HepG2 (cell line): Measurements from ENCODE around the gene TMEM167A. TPM values are rescaled to one million over a fixed set of nuclear protein-coding genes. Genes with fewer than 3 reads are reported as not detected.

Source experiments
- AGO2 ChIP-seq: fragments of 200-400 bp; formaldehyde crosslinking; optimal IDR thresholded peaks from 2 replicates; pipeline ENCODE3; 2017; ENCODE audit warnings: mild to moderate bottlenecking, low read depth, low read length, moderate library complexity
- AKAP8 ChIP-seq: sonication (generic); formaldehyde crosslinking; IDR thresholded peaks from 2 replicates; pipeline ENCODE4 v1.5.1; 2020; ENCODE audit warnings: mild to moderate bottlenecking, missing genetic modification reagents
- CENPX ChIP-seq: sonication (generic); formaldehyde crosslinking; IDR thresholded peaks from 2 replicates; pipeline ENCODE4 v1.9.0; 2021; ENCODE audit warnings: mild to moderate bottlenecking, missing genetic modification reagents, moderate library complexity
- CREB3 ChIP-seq: sonication (generic); formaldehyde crosslinking; IDR thresholded peaks from 2 replicates; pipeline ENCODE4 v1.5.0; 2020; ENCODE audit warnings: missing genetic modification reagents
- EED ChIP-seq: sonication (generic); formaldehyde crosslinking; IDR thresholded peaks from 2 replicates; pipeline ENCODE4 v1.5.0; 2020; ENCODE audit warnings: mild to moderate bottlenecking, missing genetic modification reagents
- HDAC2 ChIP-seq: sonication (generic); formaldehyde crosslinking; IDR thresholded peaks from 2 replicates; pipeline ENCODE4 v1.4.0; 2020; ENCODE audit warnings: missing genetic modification reagents
- NFE2L2 ChIP-seq: fragments of 150-350 bp; IDR thresholded peaks from 2 replicates; pipeline ENCODE4 v1.6.1; 2014; ENCODE audit warnings: low read length
- NR2C2 ChIP-seq: sonication (generic); formaldehyde crosslinking; IDR thresholded peaks from 2 replicates; pipeline ENCODE4 v1.4.0; 2020; ENCODE audit warnings: missing genetic modification reagents, mild to moderate bottlenecking, moderate library complexity, borderline replicate concordance
- RFXANK ChIP-seq: IDR thresholded peaks from 2 replicates; pipeline ENCODE4 v1.6.1; 2016
- SRSF4 ChIP-seq: fragments of 200-400 bp; formaldehyde crosslinking; IDR thresholded peaks from one replicate; pipeline ENCODE4 v1.6.1; 2018; ENCODE audit warnings: mild to moderate bottlenecking, low read depth, low read length, moderate library complexity; ENCODE audit not compliant: poor library complexity, severe bottlenecking
- ZFYVE20 ChIP-seq: sonication (generic); formaldehyde crosslinking; IDR thresholded peaks from 2 replicates; pipeline ENCODE4 v1.8.0; 2023; ENCODE audit warnings: low read depth, mild to moderate bottlenecking, moderate library complexity, missing genetic modification reagents, borderline replicate concordance
- ZNF761 ChIP-seq: sonication (generic); formaldehyde crosslinking; conservative IDR thresholded peaks from 2 replicates; pipeline ENCODE4 v1.4.0; 2020; ENCODE audit warnings: mild to moderate bottlenecking, missing genetic modification reagents
- ZNF816 ChIP-seq: sonication (generic); formaldehyde crosslinking; IDR thresholded peaks from 2 replicates; pipeline ENCODE4 v1.8.0; 2022; ENCODE audit warnings: missing genetic modification reagents, mild to moderate bottlenecking, borderline replicate concordance
- ZSCAN12 ChIP-seq: sonication (generic); formaldehyde crosslinking; IDR thresholded peaks from 2 replicates; pipeline ENCODE4 v1.9.0; 2021; ENCODE audit warnings: mild to moderate bottlenecking, missing genetic modification reagents
- polyA plus RNA-seq, 8 experiments: library from polyadenylated mRNA; depleted of rRNA in 3 of 8; stranded (reverse) in 7 of 8; unstranded in 1 of 8; fragments of >200 nt; fragmentation: Illumina TruSeq in 4 of 8; extraction: Trizol in 4 of 8; gene quantifications; 2 replicates each; pipeline versions ENCODE4 v1.2.1 to v1.2.3, GENCODE V29; 2011 to 2016; ENCODE audit warnings: low read depth in 4 of 8, missing spikeins in 1 of 8, mixed read lengths in 1 of 8; ENCODE audit not compliant: insufficient read depth in 1 of 8
- total RNA-seq, 5 experiments: library from RNA; depleted of rRNA; stranded (reverse); fragments of >200 nt; fragmentation: Illumina TruSeq; extraction: Trizol; gene quantifications; 2 replicates each; pipeline ENCODE4 v1.2.3, GENCODE V29; 2016; ENCODE audit warnings: low read depth in 1 of 5
- TF ChIP-seq, protein P1 (sequence below): sonication (generic); formaldehyde crosslinking; IDR thresholded peaks from 2 replicates; pipeline ENCODE4 v1.8.0; 2022; ENCODE audit warnings: mild to moderate bottlenecking, missing genetic modification reagents, borderline replicate concordance
- TF ChIP-seq, protein P2 (sequence below): sonication (generic); formaldehyde crosslinking; IDR thresholded peaks from 2 replicates; pipeline ENCODE4 v1.5.0; 2020; ENCODE audit warnings: missing genetic modification reagents
- TF ChIP-seq, protein P3 (sequence below): sonication (generic); formaldehyde crosslinking; IDR thresholded peaks from 2 replicates; pipeline ENCODE4 v1.5.1; 2020; ENCODE audit warnings: mild to moderate bottlenecking, missing genetic modification reagents, borderline replicate concordance
- TF ChIP-seq, protein P4 (sequence below): IDR thresholded peaks from 2 replicates; pipeline ENCODE4 v1.6.1; 2016; ENCODE audit warnings: low read depth, missing genetic modification reagents, missing compliant biosample characterization

Gene TMEM167A
- total and polyA plus RNA-seq, 2 of the 13 experiments (the other 11 are each of a cell fraction or from before 2014, with no cell fraction given): 47.0 to 78.7 TPM

GRCh38 chr5:83077662-83078261 lies 568 bp upstream of the TMEM167A start (continued):
- no peak for TF ChIP-seq NFE2L2
- no peak for TF ChIP-seq CENPX (CRISPR knock-in tag)
- no peak for TF ChIP-seq AKAP8 (CRISPR knock-in tag)
- TF ChIP-seq ZSCAN12 (CRISPR knock-in tag): no peak
- no peak for TF ChIP-seq RFXANK (CRISPR knock-in tag)
- no peak for TF ChIP-seq CREB3 (CRISPR knock-in tag)
- TF ChIP-seq ZFYVE20 (CRISPR knock-in tag): no peak
- TF ChIP-seq NR2C2: no peak
- TF ChIP-seq, protein P1, sequence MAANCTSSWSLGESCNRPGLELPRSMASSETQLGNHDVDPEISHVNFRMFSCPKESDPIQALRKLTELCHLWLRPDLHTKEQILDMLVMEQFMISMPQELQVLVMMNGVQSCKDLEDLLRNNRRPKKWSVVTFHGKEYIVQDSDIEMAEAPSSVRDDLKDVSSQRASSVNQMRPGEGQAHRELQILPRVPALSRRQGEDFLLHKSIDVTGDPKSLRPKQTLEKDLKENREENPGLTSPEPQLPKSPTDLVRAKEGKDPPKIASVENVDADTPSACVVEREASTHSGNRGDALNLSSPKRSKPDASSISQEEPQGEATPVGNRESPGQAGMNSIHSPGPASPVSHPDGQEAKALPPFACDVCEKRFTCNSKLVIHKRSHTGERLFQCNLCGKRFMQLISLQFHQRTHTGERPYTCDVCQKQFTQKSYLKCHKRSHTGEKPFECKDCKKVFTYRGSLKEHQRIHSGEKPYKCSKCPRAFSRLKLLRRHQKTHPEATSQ: no peak
- TF ChIP-seq, protein P2, sequence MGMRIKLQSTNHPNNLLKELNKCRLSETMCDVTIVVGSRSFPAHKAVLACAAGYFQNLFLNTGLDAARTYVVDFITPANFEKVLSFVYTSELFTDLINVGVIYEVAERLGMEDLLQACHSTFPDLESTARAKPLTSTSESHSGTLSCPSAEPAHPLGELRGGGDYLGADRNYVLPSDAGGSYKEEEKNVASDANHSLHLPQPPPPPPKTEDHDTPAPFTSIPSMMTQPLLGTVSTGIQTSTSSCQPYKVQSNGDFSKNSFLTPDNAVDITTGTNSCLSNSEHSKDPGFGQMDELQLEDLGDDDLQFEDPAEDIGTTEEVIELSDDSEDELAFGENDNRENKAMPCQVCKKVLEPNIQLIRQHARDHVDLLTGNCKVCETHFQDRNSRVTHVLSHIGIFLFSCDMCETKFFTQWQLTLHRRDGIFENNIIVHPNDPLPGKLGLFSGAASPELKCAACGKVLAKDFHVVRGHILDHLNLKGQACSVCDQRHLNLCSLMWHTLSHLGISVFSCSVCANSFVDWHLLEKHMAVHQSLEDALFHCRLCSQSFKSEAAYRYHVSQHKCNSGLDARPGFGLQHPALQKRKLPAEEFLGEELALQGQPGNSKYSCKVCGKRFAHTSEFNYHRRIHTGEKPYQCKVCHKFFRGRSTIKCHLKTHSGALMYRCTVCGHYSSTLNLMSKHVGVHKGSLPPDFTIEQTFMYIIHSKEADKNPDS: no peak
- TF ChIP-seq SRSF4: no peak
- TF ChIP-seq, protein P3, sequence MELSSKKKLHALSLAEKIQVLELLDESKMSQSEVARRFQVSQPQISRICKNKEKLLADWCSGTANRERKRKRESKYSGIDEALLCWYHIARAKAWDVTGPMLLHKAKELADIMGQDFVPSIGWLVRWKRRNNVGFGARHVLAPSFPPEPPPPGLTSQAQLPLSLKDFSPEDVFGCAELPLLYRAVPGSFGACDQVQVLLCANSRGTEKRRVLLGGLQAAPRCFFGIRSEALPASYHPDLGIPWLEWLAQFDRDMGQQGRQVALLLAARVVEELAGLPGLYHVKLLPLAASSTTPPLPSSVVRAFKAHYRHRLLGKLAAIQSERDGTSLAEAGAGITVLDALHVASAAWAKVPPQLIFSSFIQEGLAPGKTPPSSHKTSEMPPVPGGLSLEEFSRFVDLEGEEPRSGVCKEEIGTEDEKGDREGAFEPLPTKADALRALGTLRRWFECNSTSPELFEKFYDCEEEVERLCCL (CRISPR knock-in tag): no peak
- no peak for TF ChIP-seq ZNF761 (CRISPR knock-in tag)
- TF ChIP-seq, protein P4, sequence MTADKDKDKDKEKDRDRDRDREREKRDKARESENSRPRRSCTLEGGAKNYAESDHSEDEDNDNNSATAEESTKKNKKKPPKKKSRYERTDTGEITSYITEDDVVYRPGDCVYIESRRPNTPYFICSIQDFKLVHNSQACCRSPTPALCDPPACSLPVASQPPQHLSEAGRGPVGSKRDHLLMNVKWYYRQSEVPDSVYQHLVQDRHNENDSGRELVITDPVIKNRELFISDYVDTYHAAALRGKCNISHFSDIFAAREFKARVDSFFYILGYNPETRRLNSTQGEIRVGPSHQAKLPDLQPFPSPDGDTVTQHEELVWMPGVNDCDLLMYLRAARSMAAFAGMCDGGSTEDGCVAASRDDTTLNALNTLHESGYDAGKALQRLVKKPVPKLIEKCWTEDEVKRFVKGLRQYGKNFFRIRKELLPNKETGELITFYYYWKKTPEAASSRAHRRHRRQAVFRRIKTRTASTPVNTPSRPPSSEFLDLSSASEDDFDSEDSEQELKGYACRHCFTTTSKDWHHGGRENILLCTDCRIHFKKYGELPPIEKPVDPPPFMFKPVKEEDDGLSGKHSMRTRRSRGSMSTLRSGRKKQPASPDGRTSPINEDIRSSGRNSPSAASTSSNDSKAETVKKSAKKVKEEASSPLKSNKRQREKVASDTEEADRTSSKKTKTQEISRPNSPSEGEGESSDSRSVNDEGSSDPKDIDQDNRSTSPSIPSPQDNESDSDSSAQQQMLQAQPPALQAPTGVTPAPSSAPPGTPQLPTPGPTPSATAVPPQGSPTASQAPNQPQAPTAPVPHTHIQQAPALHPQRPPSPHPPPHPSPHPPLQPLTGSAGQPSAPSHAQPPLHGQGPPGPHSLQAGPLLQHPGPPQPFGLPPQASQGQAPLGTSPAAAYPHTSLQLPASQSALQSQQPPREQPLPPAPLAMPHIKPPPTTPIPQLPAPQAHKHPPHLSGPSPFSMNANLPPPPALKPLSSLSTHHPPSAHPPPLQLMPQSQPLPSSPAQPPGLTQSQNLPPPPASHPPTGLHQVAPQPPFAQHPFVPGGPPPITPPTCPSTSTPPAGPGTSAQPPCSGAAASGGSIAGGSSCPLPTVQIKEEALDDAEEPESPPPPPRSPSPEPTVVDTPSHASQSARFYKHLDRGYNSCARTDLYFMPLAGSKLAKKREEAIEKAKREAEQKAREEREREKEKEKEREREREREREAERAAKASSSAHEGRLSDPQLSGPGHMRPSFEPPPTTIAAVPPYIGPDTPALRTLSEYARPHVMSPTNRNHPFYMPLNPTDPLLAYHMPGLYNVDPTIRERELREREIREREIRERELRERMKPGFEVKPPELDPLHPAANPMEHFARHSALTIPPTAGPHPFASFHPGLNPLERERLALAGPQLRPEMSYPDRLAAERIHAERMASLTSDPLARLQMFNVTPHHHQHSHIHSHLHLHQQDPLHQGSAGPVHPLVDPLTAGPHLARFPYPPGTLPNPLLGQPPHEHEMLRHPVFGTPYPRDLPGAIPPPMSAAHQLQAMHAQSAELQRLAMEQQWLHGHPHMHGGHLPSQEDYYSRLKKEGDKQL (CRISPR knock-in tag): no peak
- no peak for TF ChIP-seq EED (CRISPR knock-in tag)
- TF ChIP-seq AGO2: no peak
- TF ChIP-seq HDAC2 (CRISPR knock-in tag): no peak
- 0 out of 2 replicates have a peak, but pooled peaks have one; percentile 40 for TF ChIP-seq ZNF816
